K562 (cell line): ENCODE results near the gene HOXB5. TPM values are rescaled to one million over a fixed set of nuclear protein-coding genes. Genes with fewer than 3 reads are reported as not detected.

Experiments used
- AFF1 ChIP-seq, 2 experiments: fragments of 450-650 bp; IDR thresholded peaks; 2 replicates each; pipeline ENCODE4 v1.6.1; 2018; ENCODE audit warnings: mild to moderate bottlenecking in 2 of 2, low read depth in 1 of 2; ENCODE audit not compliant: partially characterized antibody in 2 of 2
- BCLAF1 ChIP-seq, 2 experiments: fragments of 450-650 bp in 1 of 2; IDR thresholded peaks; 2 replicates each; pipeline ENCODE4 v1.6.1; 2011 to 2017; ENCODE audit warnings: low read depth in 2 of 2, antibody characterized with exemption in 1 of 2, borderline replicate concordance in 1 of 2, low read length in 1 of 2, mild to moderate bottlenecking in 1 of 2, mixed read lengths in 1 of 2; ENCODE audit not compliant: control insufficient read depth in 1 of 2
- E2F4 ChIP-seq: sonication (generic); formaldehyde crosslinking; IDR thresholded peaks from 2 replicates; pipeline ENCODE4 v1.8.0; 2022; ENCODE audit warnings: mild to moderate bottlenecking, low read depth, missing genetic modification reagents
- E2F8 ChIP-seq: fragments of 450-650 bp; IDR thresholded peaks from 2 replicates; pipeline ENCODE4 v1.7.1; 2018; ENCODE audit warnings: mild to moderate bottlenecking, low read depth; ENCODE audit not compliant: partially characterized antibody
- EP300 ChIP-seq: IDR thresholded peaks from 2 replicates; pipeline ENCODE4 v1.6.1; 2012; ENCODE audit warnings: low read length, improper control_type of control experiment
- EWSR1 ChIP-seq: fragments of 450-650 bp; IDR thresholded peaks from 2 replicates; pipeline ENCODE4 v1.6.1; 2018; ENCODE audit warnings: borderline replicate concordance, mild to moderate bottlenecking, low read depth, moderate library complexity; ENCODE audit not compliant: partially characterized antibody
- MLLT1 ChIP-seq, 2 experiments: fragments of 450-650 bp; IDR thresholded peaks; 2 replicates each; pipeline ENCODE4 v1.6.1; 2016
- PML ChIP-seq: IDR thresholded peaks from 2 replicates; pipeline ENCODE4 v1.6.1; 2012; ENCODE audit warnings: low read length, inconsistent platforms
- SP1 ChIP-seq: sonication (generic); formaldehyde crosslinking; IDR thresholded peaks from 2 replicates; pipeline ENCODE4 v1.8.1; 2022; ENCODE audit warnings: mild to moderate bottlenecking, missing genetic modification reagents
- SRF ChIP-seq, 2 experiments: fragments of 250-450, 450-650 bp in 1 of 2; sonication (Bioruptor Pico) in 1 of 2; sonication (generic) in 1 of 2; formaldehyde crosslinking; IDR thresholded peaks; 2 replicates each; pipeline versions ENCODE4 v1.5.0 to v1.5.1; 2020 to 2022; ENCODE audit warnings: mild to moderate bottlenecking in 1 of 2, missing genetic modification reagents in 1 of 2
- ZFX ChIP-seq: sonication (generic); formaldehyde crosslinking; IDR thresholded peaks from 2 replicates; pipeline ENCODE4 v1.8.0; 2022; ENCODE audit warnings: mild to moderate bottlenecking, missing genetic modification reagents, moderate library complexity
- ZNF584 ChIP-seq: fragments of 200-800 bp; sonication (Bioruptor generic); IDR thresholded peaks from 2 replicates; pipeline ENCODE4 v1.6.1; 2016; ENCODE audit warnings: low read depth, mild to moderate bottlenecking, missing genetic modification characterization, missing compliant biosample characterization
- polyA plus RNA-seq, 8 experiments: library from polyadenylated mRNA; depleted of rRNA in 4 of 8; stranded (reverse) in 5 of 8; unstranded in 3 of 8; fragments of >200 nt; fragmentation: Nextera tagmentation in 2 of 8; fragmentation: Illumina TruSeq in 1 of 8; extraction: Ambion mirVana in 2 of 8; extraction: Trizol in 1 of 8; gene quantifications; 2 replicates each; pipeline versions ENCODE4 v1.2.1 to v1.2.3, GENCODE V29; 2011 to 2014; ENCODE audit warnings: inconsistent platforms in 1 of 8, missing spikeins in 1 of 8
- total RNA-seq, 7 experiments: library from RNA; depleted of rRNA in 6 of 7; stranded (reverse); fragments of >200 nt in 6 of 7; fragmentation: Illumina TruSeq in 2 of 7; extraction: Trizol in 2 of 7; gene quantifications; 2 replicates each; pipeline versions ENCODE4 v1.2.1 to v1.2.3, GENCODE V29; 2011 to 2021; ENCODE audit warnings: low replicate concordance in 1 of 7

The HOXB5 gene
- total and polyA plus RNA-seq, 9 of the 15 experiments (the other 6 are each of a cell fraction or from before 2014, with no cell fraction given), result 0.24 to 2.7 (median 0.65) TPM

- peak; percentile 81 to 88 for TF ChIP-seq MLLT1 (IDR thresholded peaks at IDR 0.05)
- no peak for TF ChIP-seq EWSR1
- peak; percentile 14; the same call in 1 of the 2 replicates for TF ChIP-seq PML
- no peak for TF ChIP-seq E2F4 (CRISPR knock-in tag)
- no peak for TF ChIP-seq BCLAF1 (IDR thresholded peaks at IDR 0.05; ENCODE audit: borderline replicate concordance in 1 of 2, control insufficient read depth in 1 of 2, low read depth in 2 of 2, low read length in 1 of 2)
- peak; percentile 52; the same call in 1 of the 2 replicates for TF ChIP-seq ZFX (CRISPR knock-in tag)
- TF ChIP-seq AFF1 (IDR thresholded peaks at IDR 0.05; ENCODE audit: low read depth in 1 of 2, partially characterized antibody in 2 of 2), result peak in 1 of 2 experiments; percentile 79
- TF ChIP-seq ZNF584 (CRISPR knock-in tag), result no peak
- TF ChIP-seq EP300, result no peak
- no peak for TF ChIP-seq SRF (CRISPR knock-in tag; IDR thresholded peaks at IDR 0.05)
- TF ChIP-seq E2F8, result no peak
- TF ChIP-seq SP1 (CRISPR knock-in tag), result no peak; the same call in 1 of the 2 replicates
These were observed 13.6 kb downstream of the HOXB5 start (continued) for GRCh38 chr17:48579760-48580554.
